NB4 (cell line): Measurements from ENCODE around the gene RFTN1.

ENCODE experiments used
- MAX ChIP-seq: IDR thresholded peaks from 2 replicates; pipeline ENCODE4 v1.6.1; 2011; ENCODE audit warnings: low read depth, low read length
- MYC ChIP-seq: IDR thresholded peaks from 2 replicates; pipeline ENCODE4 v1.6.1; 2011; ENCODE audit warnings: low read depth, low read length
- POLR2A ChIP-seq: IDR thresholded peaks from 2 replicates; pipeline ENCODE4 v1.6.1; 2011; ENCODE audit warnings: mild to moderate bottlenecking; ENCODE audit not compliant: insufficient read length; ENCODE audit errors: extremely low read depth
- TF ChIP-seq, protein P1 (sequence below): IDR thresholded peaks from one replicate; pipeline ENCODE4 v1.5.1; 2012; ENCODE audit warnings: low read depth, low read length

- TF ChIP-seq, protein P1, sequence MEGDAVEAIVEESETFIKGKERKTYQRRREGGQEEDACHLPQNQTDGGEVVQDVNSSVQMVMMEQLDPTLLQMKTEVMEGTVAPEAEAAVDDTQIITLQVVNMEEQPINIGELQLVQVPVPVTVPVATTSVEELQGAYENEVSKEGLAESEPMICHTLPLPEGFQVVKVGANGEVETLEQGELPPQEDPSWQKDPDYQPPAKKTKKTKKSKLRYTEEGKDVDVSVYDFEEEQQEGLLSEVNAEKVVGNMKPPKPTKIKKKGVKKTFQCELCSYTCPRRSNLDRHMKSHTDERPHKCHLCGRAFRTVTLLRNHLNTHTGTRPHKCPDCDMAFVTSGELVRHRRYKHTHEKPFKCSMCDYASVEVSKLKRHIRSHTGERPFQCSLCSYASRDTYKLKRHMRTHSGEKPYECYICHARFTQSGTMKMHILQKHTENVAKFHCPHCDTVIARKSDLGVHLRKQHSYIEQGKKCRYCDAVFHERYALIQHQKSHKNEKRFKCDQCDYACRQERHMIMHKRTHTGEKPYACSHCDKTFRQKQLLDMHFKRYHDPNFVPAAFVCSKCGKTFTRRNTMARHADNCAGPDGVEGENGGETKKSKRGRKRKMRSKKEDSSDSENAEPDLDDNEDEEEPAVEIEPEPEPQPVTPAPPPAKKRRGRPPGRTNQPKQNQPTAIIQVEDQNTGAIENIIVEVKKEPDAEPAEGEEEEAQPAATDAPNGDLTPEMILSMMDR, result no peak
- TF ChIP-seq POLR2A (no peak), MYC (no peak), MAX (no peak)
These were observed 14.6 kb upstream of the RFTN1 start for GRCh38 chr3:16528106-16528505.
